NCI-H187 treated with DMSO at 0.1 percent for 48 hours (cell line): ENCODE measurements around the gene GLRX.
"Not testable (repeated sequence)": the region's sequence is repeated elsewhere in the genome, so short reads cannot be mapped to it uniquely, and the experiment has no call there.

ENCODE experiments used
- DNase-seq: peaks from one replicate; lab custom pipeline; 2025; lab: John Stamatoyannopoulos, UW

The GLRX gene

GRCh38 chr5:95826949-95827891 lies 4.7 kb upstream of the GLRX start:
- DNase-seq, result no peak

GRCh38 chr5:95825495-95825894 lies 3.0 kb upstream of the GLRX start:
- DNase-seq, result no peak

- DNase-seq, result no peak
Observed at GRCh38 chr5:95824747-95825146, 2.2 kb upstream of the GLRX start.

GRCh38 chr5:95823738-95824609 lies 1.4 kb upstream of the GLRX start:
- DNase-seq, result no peak

GRCh38 chr5:95823218-95823737 lies 752 bp upstream of the GLRX start:
- DNase-seq, result no peak

- peak; percentile 52 for DNase-seq
Observed at GRCh38 chr5:95822043-95822541, 434 bp downstream of the GLRX start.

GRCh38 chr5:95821110-95822021 lies 1.2 kb downstream of the GLRX start:
- no peak for DNase-seq

GRCh38 chr5:95818181-95819147 lies 4.1 kb downstream of the GLRX start:
- no peak for DNase-seq

- no peak for DNase-seq
Observed at GRCh38 chr5:95817430-95817829, 5.1 kb downstream of the GLRX start.

GRCh38 chr5:95816776-95817175 lies 5.8 kb downstream of the GLRX start:
- no peak for DNase-seq

GRCh38 chr5:95816341-95816740 lies 6.2 kb downstream of the GLRX start:
- no peak for DNase-seq

- DNase-seq, result no peak
Observed at GRCh38 chr5:95815155-95815729, 7.3 kb downstream of the GLRX start.

GRCh38 chr5:95813035-95813434 lies 9.5 kb downstream of the GLRX start:
- not testable (repeated sequence) for DNase-seq

- DNase-seq, result no peak
Observed at GRCh38 chr5:95812074-95812471, 10.5 kb downstream of the GLRX start.

GRCh38 chr5:95811461-95812073 lies 11.0 kb downstream of the GLRX start:
- not testable (repeated sequence) for DNase-seq

- DNase-seq, result not testable (repeated sequence)
Observed at GRCh38 chr5:95811126-95811423, 11.5 kb downstream of the GLRX start.

- DNase-seq, result no peak
Observed at GRCh38 chr5:95810305-95811125, 12.0 kb downstream of the GLRX start.

GRCh38 chr5:95809414-95809960 lies 13.0 kb downstream of the GLRX start:
- no peak for DNase-seq
